NCI-H446 (cell line): ENCODE data around the gene RBPMS2.

Source experiments
- DNase-seq, 2 experiments: peaks; one replicate each; lab custom pipeline; 2025; lab: John Stamatoyannopoulos, UW

The RBPMS2 gene

DNA sequence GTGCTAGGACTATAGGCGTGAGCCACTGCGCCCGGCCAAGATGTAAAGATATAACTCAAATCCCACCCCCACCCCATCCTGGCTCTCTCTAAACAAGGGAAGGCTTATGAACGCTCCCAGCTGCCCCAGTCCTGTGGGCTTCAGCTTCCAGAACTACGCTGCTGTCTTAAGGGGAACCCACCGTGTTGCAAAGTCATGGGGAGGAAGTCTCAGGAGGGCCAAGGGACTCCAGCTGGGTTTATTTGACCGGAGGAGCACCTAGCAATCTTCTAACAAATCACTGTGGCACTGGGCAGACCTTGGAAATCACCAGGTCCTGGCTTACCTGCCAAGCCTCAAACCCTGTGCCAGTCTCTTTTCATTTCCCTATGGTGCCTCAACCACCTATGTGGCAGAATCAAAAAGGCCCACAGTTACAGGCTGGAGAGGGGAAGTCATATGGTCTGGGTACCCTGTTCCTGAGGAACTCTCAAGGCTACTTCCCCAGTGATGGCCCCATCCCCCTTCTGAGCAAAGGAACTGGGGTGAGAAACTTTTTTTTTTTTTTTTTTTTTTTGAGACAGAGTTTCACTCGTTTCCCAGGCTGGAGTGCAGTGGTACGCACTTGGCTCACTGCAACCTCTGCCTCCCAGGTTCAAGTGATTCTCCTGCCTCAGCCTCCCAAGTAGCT is 83.4 kb downstream of the RBPMS2 start:
- no peak for DNase-seq

DNA sequence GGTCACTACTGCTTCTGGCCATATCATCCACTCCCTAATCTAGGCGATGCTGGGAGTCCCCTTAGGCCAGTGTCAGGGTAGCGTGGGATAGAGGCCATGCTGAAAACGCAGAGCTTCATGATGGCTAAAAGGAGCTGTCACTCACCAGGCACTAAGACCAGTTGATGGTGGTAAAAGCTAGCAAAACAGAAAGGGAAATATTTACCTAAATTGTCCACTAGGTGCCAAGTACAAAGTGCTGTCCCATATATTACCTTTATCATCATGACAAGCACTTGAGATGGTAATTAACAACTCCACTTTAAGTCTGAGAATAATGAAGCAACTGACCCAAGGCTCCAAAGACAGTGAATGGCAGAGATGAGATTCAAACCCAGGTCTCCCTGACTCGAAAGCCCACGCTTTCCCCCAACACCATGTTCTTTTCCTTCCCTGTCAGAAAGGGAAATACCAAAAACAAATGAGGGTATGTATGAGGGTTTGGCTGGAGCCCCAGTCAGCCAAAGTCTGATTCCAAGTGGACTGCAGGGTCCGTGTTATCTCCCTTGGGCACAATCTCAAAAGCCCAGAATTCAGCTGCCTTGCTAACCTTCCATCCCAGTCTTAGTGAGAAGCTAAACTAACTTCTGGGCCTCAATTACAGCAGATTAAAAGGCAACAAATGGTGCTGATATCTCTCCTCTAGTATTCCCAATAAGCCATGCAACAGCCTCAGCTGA is 84.7 kb downstream of the RBPMS2 start:
- no peak for DNase-seq

DNA sequence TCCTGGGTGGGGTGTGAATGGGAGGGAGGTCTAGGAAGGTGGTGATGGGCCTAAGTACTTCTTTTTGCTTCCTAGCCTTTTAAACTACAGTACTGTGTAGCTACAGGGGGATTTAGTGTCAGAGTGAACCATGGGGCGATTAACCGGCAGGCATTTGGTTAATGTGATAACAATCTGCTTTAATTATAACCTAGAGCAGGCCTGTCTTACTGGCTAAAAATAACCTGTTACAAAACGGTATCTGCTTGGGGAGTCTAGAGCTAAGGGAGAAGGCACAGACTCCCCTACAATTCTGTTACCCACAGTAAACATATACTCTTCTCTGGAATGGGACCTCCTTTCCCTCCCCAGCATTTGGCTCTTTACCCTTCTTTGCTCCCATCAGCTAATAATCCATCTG is 85.4 kb downstream of the RBPMS2 start:
- DNase-seq, result no peak
